Trophoblast cell (in vitro differentiated cells and primary cell): Measurements from ENCODE around the gene PIK3AP1.
"Not testable (repeated sequence)": the region's sequence is repeated elsewhere in the genome, so short reads cannot be mapped to it uniquely, and the experiment has no call there.

ENCODE experiments used
- DNase-seq, 2 donors: peaks; one replicate each; pipeline ENCODE4 v3.0.0-alpha.2; 2016
- H2AFZ ChIP-seq: 2 replicates; pipeline ENCODE4 v1.6.1; 2013; ENCODE audit warnings: low read length, moderate library complexity, mild to moderate bottlenecking; ENCODE audit not compliant: insufficient read depth, poor library complexity
- H2AK5ac ChIP-seq: 2 replicates; pipeline ENCODE4 v1.6.1; 2013; ENCODE audit warnings: mild to moderate bottlenecking, low read length
- H2BK120ac ChIP-seq: 2 replicates; pipeline ENCODE4 v1.6.1; 2013; ENCODE audit warnings: low read length, mild to moderate bottlenecking, moderate library complexity; ENCODE audit not compliant: insufficient read depth, poor library complexity
- H2BK12ac ChIP-seq: 2 replicates; pipeline ENCODE4 v1.6.1; 2013; ENCODE audit warnings: mild to moderate bottlenecking, low read length, moderate library complexity
- H2BK5ac ChIP-seq: 2 replicates; pipeline ENCODE4 v1.6.1; 2013; ENCODE audit warnings: low read length, low read depth, moderate library complexity, mild to moderate bottlenecking; ENCODE audit not compliant: poor library complexity
- H3K14ac ChIP-seq: 2 replicates; pipeline ENCODE4 v1.6.1; 2013; ENCODE audit warnings: mild to moderate bottlenecking, low read length
- H3K18ac ChIP-seq: 2 replicates; pipeline ENCODE4 v1.6.1; 2013; ENCODE audit warnings: mild to moderate bottlenecking, low read length
- H3K23ac ChIP-seq: 2 replicates; pipeline ENCODE4 v1.6.1; 2013; ENCODE audit warnings: low read length
- H3K27ac ChIP-seq: 2 replicates; pipeline ENCODE4 v1.5.1; 2013; ENCODE audit warnings: low read depth, mild to moderate bottlenecking, inconsistent platforms, low read length, moderate library complexity
- H3K27me3 ChIP-seq: 2 replicates; pipeline ENCODE4 v1.6.1; 2013; ENCODE audit warnings: inconsistent platforms, mild to moderate bottlenecking, low read length, moderate library complexity; ENCODE audit not compliant: insufficient read depth
- H3K36me3 ChIP-seq, 2 experiments: 1 replicate in 1 of 2; 2 replicates in 1 of 2; pipeline ENCODE4 v1.6.1; 2013; ENCODE audit warnings: low read length in 2 of 2, mild to moderate bottlenecking in 2 of 2, moderate library complexity in 1 of 2; ENCODE audit not compliant: insufficient read depth in 2 of 2, control insufficient read depth in 1 of 2
- H3K4ac ChIP-seq: 2 replicates; pipeline ENCODE4 v1.6.1; 2013; ENCODE audit warnings: low read depth, mild to moderate bottlenecking, low read length, moderate library complexity
- H3K4me1 ChIP-seq, 2 experiments: 1 replicate in 1 of 2; 2 replicates in 1 of 2; pipeline ENCODE4 v1.6.1; 2013; ENCODE audit warnings: low read length in 2 of 2, mild to moderate bottlenecking in 2 of 2, moderate library complexity in 1 of 2; ENCODE audit not compliant: insufficient read depth in 2 of 2, control insufficient read depth in 1 of 2
- H3K4me2 ChIP-seq: 2 replicates; pipeline ENCODE4 v1.6.1; 2013; ENCODE audit warnings: inconsistent platforms, mild to moderate bottlenecking, low read length, moderate library complexity
- H3K4me3 ChIP-seq: 2 replicates; pipeline ENCODE4 v1.5.1; 2013; ENCODE audit warnings: mild to moderate bottlenecking, low read depth, low read length, inconsistent platforms
- H3K79me1 ChIP-seq: one replicate; pipeline ENCODE4 v1.6.1; 2013; ENCODE audit warnings: low read length
- H3K79me2 ChIP-seq: 2 replicates; pipeline ENCODE4 v1.6.1; 2013; ENCODE audit warnings: low read length, mild to moderate bottlenecking; ENCODE audit not compliant: control insufficient read depth, insufficient read depth, poor library complexity
- H3K9ac ChIP-seq: 2 replicates; pipeline ENCODE4 v1.6.1; 2013; ENCODE audit warnings: mild to moderate bottlenecking, low read length
- H3K9me3 ChIP-seq: 2 replicates; pipeline ENCODE4 v1.6.1; 2013; ENCODE audit warnings: low read depth, mild to moderate bottlenecking, control low read depth, inconsistent platforms, low read length; ENCODE audit not compliant: insufficient read depth
- H4K12ac ChIP-seq: 2 replicates; pipeline ENCODE4 v1.6.1; 2013; ENCODE audit warnings: low read depth, mild to moderate bottlenecking, low read length, moderate library complexity
- H4K8ac ChIP-seq: 2 replicates; pipeline ENCODE4 v1.6.1; 2013; ENCODE audit warnings: low read depth, mild to moderate bottlenecking, low read length, moderate library complexity
- H4K91ac ChIP-seq: one replicate; pipeline ENCODE4 v1.6.1; 2013; ENCODE audit warnings: low read depth, mild to moderate bottlenecking, low read length, moderate library complexity
- WGBS: extraction: QIAGEN DNeasy Blood & Tissue Kit; methylation state at CpG from one replicate; pipeline ENCODE4 v1.1.7; 2013; ENCODE audit warnings: missing lambda C conversion rate; ENCODE audit not compliant: insufficient read length, insufficient coverage; ENCODE audit errors: extremely low coverage; 5-methylcytosine and 5-hydroxymethylcytosine counted together

PIK3AP1 gene

GRCh38 chr10:96577069-96577468 is 143.2 kb downstream of the PIK3AP1 start:
- Histone ChIP-seq H3K18ac (no peak overlapping the region), H2BK12ac (no peak overlapping the region), H3K4ac (no peak overlapping the region), H3K27me3 (no peaks in the 10 kb centered on the region), H2AFZ (no peak overlapping the region), H4K12ac (no peak overlapping the region), H3K27ac (no peak overlapping the region), H3K9me3 (no peaks in the 10 kb centered on the region), H3K79me2 (peaks cover 6% of the 10 kb centered on the region), H3K14ac (no peak overlapping the region), H2BK5ac (no peak overlapping the region), H4K91ac (no peak overlapping the region), H3K36me3 (peaks cover 5 to 10% of the 10 kb centered on the region in 2 experiments), H4K8ac (no peak overlapping the region), H3K9ac (no peak overlapping the region), H3K79me1 (no peaks in the 10 kb centered on the region), H2BK120ac (no peak overlapping the region), H3K4me1 (no peaks in the 10 kb centered on the region), H3K4me3 (no peak overlapping the region), H3K23ac (no peak overlapping the region), H2AK5ac (no peak overlapping the region), H3K4me2 (no peak overlapping the region)
- WGBS = no CpG with 5 or more reads among the region's 1 CpG
- no peak for DNase-seq

GRCh38 chr10:96576277-96576980 is 143.9 kb downstream of the PIK3AP1 start:
- H3K27ac ChIP-seq = no peak overlapping the region
- H2AFZ ChIP-seq = no peak overlapping the region
- no peak overlapping the region for H3K9ac ChIP-seq
- no peak for DNase-seq
- H3K4me1 ChIP-seq = no peaks in the 10 kb centered on the region
- H3K14ac ChIP-seq = no peak overlapping the region
- no CpG with 5 or more reads among the region's 1 CpG for WGBS
- H3K23ac ChIP-seq = no peak overlapping the region
- peaks cover 6% of the 10 kb centered on the region for H3K79me2 ChIP-seq
- no peak overlapping the region for H4K8ac ChIP-seq
- no peak overlapping the region for H3K4ac ChIP-seq
- H3K9me3 ChIP-seq = no peaks in the 10 kb centered on the region
- no peak overlapping the region for H2BK12ac ChIP-seq
- no peak overlapping the region for H3K4me2 ChIP-seq
- no peak overlapping the region for H3K4me3 ChIP-seq
- H4K12ac ChIP-seq = no peak overlapping the region
- no peaks in the 10 kb centered on the region for H3K79me1 ChIP-seq
- peaks cover 5 to 10% of the 10 kb centered on the region in 2 experiments for H3K36me3 ChIP-seq
- no peaks in the 10 kb centered on the region for H3K27me3 ChIP-seq
- no peak overlapping the region for H2BK5ac ChIP-seq
- H2AK5ac ChIP-seq = no peak overlapping the region
- H4K91ac ChIP-seq = no peak overlapping the region
- no peak overlapping the region for H3K18ac ChIP-seq
- H2BK120ac ChIP-seq = no peak overlapping the region

- not testable (repeated sequence) for H2BK5ac ChIP-seq, H4K8ac ChIP-seq, H3K9me3 ChIP-seq, H3K27me3 ChIP-seq, H2AK5ac ChIP-seq, H3K4me3 ChIP-seq, H3K27ac ChIP-seq, H3K79me2 ChIP-seq, H2AFZ ChIP-seq, H3K18ac ChIP-seq, H3K23ac ChIP-seq, H3K36me3 ChIP-seq, H3K4me2 ChIP-seq, H2BK12ac ChIP-seq, H3K79me1 ChIP-seq, H2BK120ac ChIP-seq, H3K14ac ChIP-seq, H4K91ac ChIP-seq, H4K12ac ChIP-seq, DNase-seq, H3K9ac ChIP-seq, H3K4me1 ChIP-seq
- peak overlapping the region; percentile 69 for H3K4ac ChIP-seq
- no CpG with 5 or more reads among the region's 2 CpGs for WGBS
These were observed 145.8 kb downstream of the PIK3AP1 start for GRCh38 chr10:96574564-96574963.

- H3K23ac ChIP-seq = no peak overlapping the region
- no peak overlapping the region for H2BK5ac ChIP-seq
- H3K4me2 ChIP-seq = no peak overlapping the region
- H3K79me1 ChIP-seq = no peaks in the 10 kb centered on the region
- H3K36me3 ChIP-seq = peaks cover 4 to 12% of the 10 kb centered on the region in 2 experiments
- H2AK5ac ChIP-seq = no peak overlapping the region
- H4K12ac ChIP-seq = no peak overlapping the region
- H2BK12ac ChIP-seq = no peak overlapping the region
- H3K27me3 ChIP-seq = no peaks in the 10 kb centered on the region
- no peak overlapping the region for H2BK120ac ChIP-seq
- no peak overlapping the region for H3K9ac ChIP-seq
- WGBS = no CpG with 5 or more reads among the region's 5 CpGs
- H3K9me3 ChIP-seq = no peaks in the 10 kb centered on the region
- H4K8ac ChIP-seq = no peak overlapping the region
- H4K91ac ChIP-seq = no peak overlapping the region
- H3K4ac ChIP-seq = peak overlapping the region; percentile 94
- H3K27ac ChIP-seq = no peak overlapping the region
- H2AFZ ChIP-seq = no peak overlapping the region
- peaks cover 2% of the 10 kb centered on the region for H3K79me2 ChIP-seq
- no peak overlapping the region for H3K18ac ChIP-seq
- no peak overlapping the region for H3K4me3 ChIP-seq
- no peak for DNase-seq
- no peaks in the 10 kb centered on the region for H3K4me1 ChIP-seq
- no peak overlapping the region for H3K14ac ChIP-seq
These were observed 147.3 kb downstream of the PIK3AP1 start for GRCh38 chr10:96573036-96573435.
